GM23338 (cell line): ENCODE results near the gene EXOC3L2. TPM values are rescaled to one million over a fixed set of nuclear protein-coding genes. Genes with fewer than 3 reads are reported as not detected.
A peak's percentile ranks its signal among the peaks of the same experiment; 100 is the strongest.

ENCODE experiments used
- ATAC-seq: fragments of 200-7000 bp; cut with Tn5 transposase; 3 replicates; pipeline ENCODE4 v1.9.1; 2020
- DNase-seq: peaks from one replicate; pipeline ENCODE4 v3.0.0-alpha.2; 2015; ENCODE audit warnings: low spot score
- H2AFZ ChIP-seq: fragments of 200-600 bp; sonication (generic); 2 replicates; pipeline ENCODE4 v1.8.0; 2016; ENCODE audit warnings: antibody characterized with exemption, mild to moderate bottlenecking, moderate library complexity
- H3F3A ChIP-seq: fragments of 200-600 bp; sonication (generic); replicated peaks from 2 replicates; pipeline ENCODE4 v1.8.0; 2017; ENCODE audit warnings: antibody characterized with exemption, mixed run types, low read depth
- H3K27ac ChIP-seq: fragments of 200-600 bp; sonication (generic); 2 replicates; pipeline ENCODE4 v1.6.1; 2016; ENCODE audit warnings: low read depth
- H3K27me3 ChIP-seq: fragments of 200-600 bp; sonication (generic); 2 replicates; pipeline ENCODE4 v1.8.0; 2016; ENCODE audit warnings: mild to moderate bottlenecking, mixed run types, moderate library complexity; ENCODE audit not compliant: insufficient read depth
- H3K36me3 ChIP-seq: fragments of 200-600 bp; sonication (generic); 2 replicates; pipeline ENCODE4 v1.8.0; 2016; ENCODE audit warnings: mild to moderate bottlenecking; ENCODE audit not compliant: insufficient read depth
- H3K4me1 ChIP-seq: fragments of 200-600 bp; sonication (generic); 2 replicates; pipeline ENCODE4 v1.8.0; 2016; ENCODE audit warnings: mild to moderate bottlenecking, moderate library complexity; ENCODE audit not compliant: insufficient read depth
- H3K4me2 ChIP-seq: fragments of 200-600 bp; sonication (generic); 2 replicates; pipeline ENCODE4 v1.7.1; 2017; ENCODE audit warnings: mixed run types
- H3K4me3 ChIP-seq: fragments of 200-600 bp; sonication (generic); 2 replicates; pipeline ENCODE4 v1.6.1; 2016; ENCODE audit warnings: mixed run types
- H3K79me2 ChIP-seq: fragments of 200-600 bp; sonication (generic); replicated peaks from 2 replicates; pipeline ENCODE4 v1.8.0; 2017; ENCODE audit warnings: mild to moderate bottlenecking; ENCODE audit not compliant: insufficient read depth
- H3K9me2 ChIP-seq: fragments of 200-600 bp; sonication (generic); 2 replicates; pipeline ENCODE4 v1.8.0; 2017; ENCODE audit not compliant: insufficient read depth
- H4K20me1 ChIP-seq: fragments of 200-600 bp; sonication (generic); replicated peaks from 2 replicates; pipeline ENCODE4 v1.8.0; 2017; ENCODE audit warnings: mild to moderate bottlenecking; ENCODE audit not compliant: insufficient read depth
- H3K27ac Mint-ChIP-seq: 2 replicates; pipeline ENCODE4 v1.8.0; 2020; ENCODE audit warnings: inconsistent platforms, mild to moderate bottlenecking, moderate library complexity, mixed read lengths
- H3K27me3 Mint-ChIP-seq: 3 replicates; pipeline ENCODE4 v1.8.0; 2022; ENCODE audit warnings: low read depth, mild to moderate bottlenecking, moderate library complexity, mixed read lengths, inconsistent platforms; ENCODE audit not compliant: insufficient read depth, poor library complexity
- H3K36me3 Mint-ChIP-seq: 3 replicates; pipeline ENCODE4 v1.8.0; 2021; ENCODE audit warnings: low read depth, mild to moderate bottlenecking, inconsistent platforms, moderate library complexity, mixed read lengths
- H3K4me1 Mint-ChIP-seq: 3 replicates; pipeline ENCODE4 v1.8.0; 2020; ENCODE audit warnings: mild to moderate bottlenecking, inconsistent platforms, mixed read lengths
- H3K4me3 Mint-ChIP-seq: 3 replicates; pipeline ENCODE4 v1.8.0; 2021; ENCODE audit warnings: moderate library complexity, mild to moderate bottlenecking, inconsistent platforms, mixed read lengths
- H3K9me3 Mint-ChIP-seq: 3 replicates; pipeline ENCODE4 v1.8.0; 2020; ENCODE audit warnings: moderate library complexity, mild to moderate bottlenecking, inconsistent platforms, mixed read lengths
- CREB1 ChIP-seq: fragments of 250-450 bp; sonication (Bioruptor Pico); IDR thresholded peaks from 2 replicates; pipeline ENCODE4 v1.5.0; 2020; ENCODE audit warnings: low read depth, mild to moderate bottlenecking, moderate library complexity
- EZH2 ChIP-seq: fragments of 200-600 bp; sonication (generic); IDR thresholded peaks from one replicate; pipeline ENCODE4 v1.8.0; 2017; ENCODE audit warnings: antibody characterized with exemption, mild to moderate bottlenecking, low read depth; ENCODE audit not compliant: unreplicated experiment
- REST ChIP-seq: IDR thresholded peaks from one replicate; pipeline ENCODE4 v1.6.1; 2018; ENCODE audit warnings: antibody characterized with exemption; ENCODE audit not compliant: unreplicated experiment
- polyA plus RNA-seq: library from polyadenylated mRNA; unstranded; fragments of >200 nt; fragmentation: Nextera tagmentation; extraction: Ambion mirVana; gene quantifications from 2 replicates; pipeline ENCODE4 v1.2.1, GENCODE V29; 2016
- total RNA-seq: library from RNA; depleted of rRNA; stranded (reverse); fragments of >200 nt; shearing (Covaris generic); gene quantifications from 2 replicates; pipeline ENCODE4 v1.2.3, GENCODE V29; 2014
- TF ChIP-seq, protein P1 (sequence below), 2 experiments: fragments of 200-600 bp in 1 of 2; sonication (generic) in 1 of 2; conservative IDR thresholded peaks; 2 replicates each; pipeline versions ENCODE4 v1.5.1 to v1.6.1; 2016 to 2017; ENCODE audit warnings: antibody characterized with exemption in 2 of 2, low read depth in 2 of 2, mild to moderate bottlenecking in 2 of 2, moderate library complexity in 1 of 2

Gene EXOC3L2
- total and polyA plus RNA-seq, 2 experiments from 2014 or later, result 2.8 to 3.2 TPM

- H3K27me3 Mint-ChIP-seq, result peaks cover 4% of the 10 kb centered on the region
- no peaks in the 10 kb centered on the region for H3K79me2 ChIP-seq
- no peak overlapping the region for H3K27ac Mint-ChIP-seq
- H3K27me3 ChIP-seq, result no peaks in the 10 kb centered on the region
- no peak overlapping the region for H3K4me3 Mint-ChIP-seq
- no peak overlapping the region for H3K4me3 ChIP-seq
- H2AFZ ChIP-seq, result no peak overlapping the region
- H3K9me3 Mint-ChIP-seq, result no peaks in the 10 kb centered on the region
- ATAC-seq, result no peak
- 0 out of 2 replicates have a peak, but pooled peaks cover 2% of the 10 kb centered on the region for H4K20me1 ChIP-seq
- H3F3A ChIP-seq, result no peaks in the 10 kb centered on the region
- H3K9me2 ChIP-seq, result no peaks in the 10 kb centered on the region
- H3K4me1 ChIP-seq, result no peaks in the 10 kb centered on the region
- no peaks in the 10 kb centered on the region for H3K36me3 Mint-ChIP-seq
- no peaks in the 10 kb centered on the region for H3K36me3 ChIP-seq
- H3K4me2 ChIP-seq, result no peak overlapping the region
- H3K4me1 Mint-ChIP-seq, result no peaks in the 10 kb centered on the region; the same call in 2 of the 3 replicates
- H3K27ac ChIP-seq, result no peak overlapping the region
- no peak for TF ChIP-seq CREB1 (CRISPR knock-in tag)
- no peak for TF ChIP-seq EZH2
- no peak for DNase-seq
These were observed 55.2 kb downstream of the EXOC3L2 start for GRCh38 chr19:45189971-45190370.

GRCh38 chr19:45187421-45188100, 57.6 kb downstream of the EXOC3L2 start:
- no peak overlapping the region for H3K4me3 Mint-ChIP-seq

More at GRCh38 chr19:45187421-45188100, 57.6 kb downstream of the EXOC3L2 start:
- Histone ChIP-seq H4K20me1 (0 out of 2 replicates have a peak, but pooled peaks cover 2% of the 10 kb centered on the region), H3K4me2 (0 out of 2 replicates have a peak overlapping the region, but pooled peaks have one; percentile 21), H3F3A (no peaks in the 10 kb centered on the region), H3K9me2 (no peaks in the 10 kb centered on the region), H2AFZ (no peak overlapping the region; the same call in 1 of the 2 replicates), H3K36me3 (no peaks in the 10 kb centered on the region), H3K4me3 (no peak overlapping the region), H3K27ac (no peak overlapping the region), H3K27me3 (no peaks in the 10 kb centered on the region), H3K79me2 (no peaks in the 10 kb centered on the region), H3K4me1 (no peaks in the 10 kb centered on the region)
- Mint-ChIP-seq H3K9me3 (no peaks in the 10 kb centered on the region), H3K4me1 (peaks cover 2% of the 10 kb centered on the region; the same call in 2 of the 3 replicates), H3K27ac (no peak overlapping the region), H3K36me3 (no peaks in the 10 kb centered on the region), H3K27me3 (peaks cover 9% of the 10 kb centered on the region)
- DNase-seq, result peak; percentile 93
- TF ChIP-seq, protein P1, sequence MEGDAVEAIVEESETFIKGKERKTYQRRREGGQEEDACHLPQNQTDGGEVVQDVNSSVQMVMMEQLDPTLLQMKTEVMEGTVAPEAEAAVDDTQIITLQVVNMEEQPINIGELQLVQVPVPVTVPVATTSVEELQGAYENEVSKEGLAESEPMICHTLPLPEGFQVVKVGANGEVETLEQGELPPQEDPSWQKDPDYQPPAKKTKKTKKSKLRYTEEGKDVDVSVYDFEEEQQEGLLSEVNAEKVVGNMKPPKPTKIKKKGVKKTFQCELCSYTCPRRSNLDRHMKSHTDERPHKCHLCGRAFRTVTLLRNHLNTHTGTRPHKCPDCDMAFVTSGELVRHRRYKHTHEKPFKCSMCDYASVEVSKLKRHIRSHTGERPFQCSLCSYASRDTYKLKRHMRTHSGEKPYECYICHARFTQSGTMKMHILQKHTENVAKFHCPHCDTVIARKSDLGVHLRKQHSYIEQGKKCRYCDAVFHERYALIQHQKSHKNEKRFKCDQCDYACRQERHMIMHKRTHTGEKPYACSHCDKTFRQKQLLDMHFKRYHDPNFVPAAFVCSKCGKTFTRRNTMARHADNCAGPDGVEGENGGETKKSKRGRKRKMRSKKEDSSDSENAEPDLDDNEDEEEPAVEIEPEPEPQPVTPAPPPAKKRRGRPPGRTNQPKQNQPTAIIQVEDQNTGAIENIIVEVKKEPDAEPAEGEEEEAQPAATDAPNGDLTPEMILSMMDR (conservative IDR thresholded peaks at IDR 0.05; ENCODE audit: low read depth in 2 of 2), result peak; percentile 76 to 81
- TF ChIP-seq CREB1 (CRISPR knock-in tag), result no peak
- no peak for TF ChIP-seq REST
- ATAC-seq, result peak; percentile 86
